Measurements from ENCODE around the gene PRDM13.
"Not testable (repeated sequence)": the region's sequence is repeated elsewhere in the genome, so short reads cannot be mapped to it uniquely, and the experiment has no call there.

PRDM13 gene

GRCh38 chr6:99590728-99591672 lies 15.6 kb upstream of the PRDM13 start:
- DNase-seq (ENCODE audit: low spot score in 2 of 2): peak in 1 of 2 donors; percentile 22
- H3K4me3 Mint-ChIP-seq: no peak overlapping the region
- ATAC-seq (ENCODE audit: low read depth): no peak
- H3K4me1 Mint-ChIP-seq: peaks cover 6% of the 10 kb centered on the region
- H3K36me3 Mint-ChIP-seq: peaks cover 2% of the 10 kb centered on the region
- H3K27ac Mint-ChIP-seq: no peak overlapping the region
- H3K27me3 Mint-ChIP-seq: peaks cover 21% of the 10 kb centered on the region
- H3K9me3 Mint-ChIP-seq: peaks cover 2% of the 10 kb centered on the region

DNA sequence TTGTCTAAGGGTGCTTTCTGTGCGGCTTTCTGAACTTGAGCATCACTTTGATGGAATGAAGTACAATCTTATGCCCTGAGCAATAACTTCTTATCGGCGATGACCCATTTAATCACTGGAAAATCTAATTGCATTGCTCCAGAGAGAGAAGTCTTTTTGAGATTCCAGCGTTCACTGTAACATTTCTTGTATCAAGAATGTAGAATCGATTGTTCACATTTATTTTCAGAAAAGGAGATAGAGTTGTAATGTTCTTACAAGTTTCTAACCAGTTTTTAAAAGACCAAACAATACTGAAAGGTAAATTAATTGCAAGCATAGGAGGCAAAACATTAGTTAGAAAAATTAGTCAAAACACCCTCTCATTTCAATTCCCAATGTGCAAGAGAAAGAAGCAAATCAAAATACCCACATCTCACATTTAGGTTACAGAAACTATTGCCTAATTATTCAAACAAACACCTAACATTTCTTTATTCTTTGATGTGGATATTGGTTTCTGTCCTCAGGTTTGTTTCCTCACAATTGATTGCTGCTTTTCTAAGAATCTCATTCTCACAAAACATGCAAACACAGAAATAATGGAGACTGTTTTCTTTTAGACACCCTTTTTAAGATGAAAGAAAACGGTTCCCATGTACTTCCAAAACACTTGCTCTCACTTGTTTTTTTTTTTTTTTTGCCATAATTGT lies 14.8 kb upstream of the PRDM13 start:
- ATAC-seq (ENCODE audit: low read depth): no peak
- no peak overlapping the region for H3K4me3 Mint-ChIP-seq
- peaks cover 24% of the 10 kb centered on the region for H3K27me3 Mint-ChIP-seq
- peaks cover 2% of the 10 kb centered on the region for H3K9me3 Mint-ChIP-seq
- no peak for DNase-seq (ENCODE audit: low spot score in 2 of 2)
- no peak overlapping the region for H3K27ac Mint-ChIP-seq
- H3K36me3 Mint-ChIP-seq: peaks cover 2% of the 10 kb centered on the region
- peaks cover 6% of the 10 kb centered on the region for H3K4me1 Mint-ChIP-seq

- Mint-ChIP-seq H3K4me1 (peaks cover 6% of the 10 kb centered on the region), H3K9me3 (peaks cover 2% of the 10 kb centered on the region), H3K4me3 (no peak overlapping the region), H3K27ac (no peak overlapping the region), H3K36me3 (peaks cover 2% of the 10 kb centered on the region), H3K27me3 (peaks cover 24% of the 10 kb centered on the region)
- DNase-seq (ENCODE audit: low spot score in 2 of 2) (no peak), ATAC-seq (ENCODE audit: low read depth) (no peak)
These were observed 13.7 kb upstream of the PRDM13 start for GRCh38 chr6:99592900-99593299.

DNA sequence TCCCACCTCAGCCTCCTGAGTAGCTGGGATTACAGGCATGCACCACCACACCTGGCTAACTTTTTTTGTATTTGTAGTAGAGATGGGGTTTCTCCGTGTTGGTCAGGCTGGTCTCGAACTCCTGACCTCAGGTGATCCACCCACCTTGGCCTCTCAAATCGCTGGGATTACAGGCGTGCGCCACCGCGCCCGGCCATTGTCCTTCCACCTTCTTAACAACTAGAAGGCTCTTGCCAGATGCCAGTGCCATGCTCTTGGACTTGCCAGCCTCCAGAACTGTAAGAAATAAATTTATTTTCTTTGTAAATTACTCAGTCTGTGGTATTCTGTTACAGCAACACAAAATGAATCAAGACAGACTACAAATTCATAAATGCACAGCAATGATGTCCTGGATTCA lies 11.9 kb upstream of the PRDM13 start:
- not testable (repeated sequence) for H3K36me3 Mint-ChIP-seq; ATAC-seq (ENCODE audit: low read depth); H3K4me3 Mint-ChIP-seq; H3K27ac Mint-ChIP-seq; H3K4me1 Mint-ChIP-seq; H3K9me3 Mint-ChIP-seq; DNase-seq (ENCODE audit: low spot score in 2 of 2)
- H3K27me3 Mint-ChIP-seq: peaks cover 27% of the 10 kb centered on the region

DNA sequence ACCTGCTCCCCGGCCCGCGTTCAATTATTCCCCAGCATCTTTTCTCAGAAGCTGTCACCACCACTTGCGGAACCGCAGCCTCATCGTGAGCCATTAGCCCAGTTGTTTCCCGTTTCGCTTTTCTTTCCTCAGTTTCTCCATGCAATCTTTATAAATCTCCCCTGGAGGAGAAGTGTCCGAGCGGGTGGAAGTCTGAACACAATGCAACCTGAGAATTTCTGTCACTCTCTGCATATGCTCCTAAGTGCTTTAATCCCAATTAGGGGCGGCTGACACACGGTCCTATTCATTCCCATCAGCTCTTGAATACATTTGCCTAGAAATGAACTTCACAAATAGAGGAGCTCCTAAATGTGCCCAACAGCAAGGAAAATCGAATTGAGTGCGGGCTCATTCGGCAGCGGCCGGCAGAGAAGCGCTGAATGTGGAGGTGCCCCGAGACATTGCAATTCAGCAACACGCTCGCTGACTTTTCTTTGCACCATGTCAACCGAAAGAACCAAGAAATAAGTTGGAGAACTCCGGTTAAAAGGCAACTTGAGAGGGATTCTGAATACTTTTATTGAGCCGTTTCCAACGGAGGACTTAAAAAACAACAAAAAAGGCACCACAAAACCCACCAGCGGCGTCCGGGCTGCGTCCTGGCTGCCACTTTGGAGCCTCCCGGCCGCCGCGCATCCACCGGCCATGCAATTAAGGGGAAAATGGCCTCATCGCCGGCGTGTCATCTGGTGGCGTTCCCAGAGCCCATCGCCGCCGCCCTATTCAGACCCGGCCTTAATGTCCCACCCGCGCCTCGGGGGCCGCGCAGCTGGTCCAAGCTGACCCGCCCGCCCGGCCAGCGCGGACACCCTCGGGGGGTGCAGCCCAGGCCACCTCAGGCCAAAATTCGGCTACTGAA lies 3.9 kb upstream of the PRDM13 start:
- Mint-ChIP-seq H3K27me3 (peaks cover 17% of the 10 kb centered on the region), H3K9me3 (no peaks in the 10 kb centered on the region), H3K4me3 (peak overlapping the region; percentile 39), H3K4me1 (peaks cover 8% of the 10 kb centered on the region), H3K36me3 (no peaks in the 10 kb centered on the region), H3K27ac (no peak overlapping the region)
- no peak for ATAC-seq (ENCODE audit: low read depth)
- DNase-seq (ENCODE audit: low spot score in 2 of 2): peak in 1 of 2 donors; percentile 18

GRCh38 chr6:99603421-99604165 lies 3.0 kb upstream of the PRDM13 start:
- no peaks in the 10 kb centered on the region for H3K9me3 Mint-ChIP-seq
- DNase-seq (ENCODE audit: low spot score in 2 of 2) (peak in 1 of 2 donors; percentile 44), ATAC-seq (ENCODE audit: low read depth) (peak; percentile 38)
- H3K27ac Mint-ChIP-seq: no peak overlapping the region
- peaks cover 24% of the 10 kb centered on the region for H3K27me3 Mint-ChIP-seq
- no peaks in the 10 kb centered on the region for H3K36me3 Mint-ChIP-seq
- H3K4me3 Mint-ChIP-seq: peak overlapping the region; percentile 64
- peaks cover 8% of the 10 kb centered on the region for H3K4me1 Mint-ChIP-seq

DNA sequence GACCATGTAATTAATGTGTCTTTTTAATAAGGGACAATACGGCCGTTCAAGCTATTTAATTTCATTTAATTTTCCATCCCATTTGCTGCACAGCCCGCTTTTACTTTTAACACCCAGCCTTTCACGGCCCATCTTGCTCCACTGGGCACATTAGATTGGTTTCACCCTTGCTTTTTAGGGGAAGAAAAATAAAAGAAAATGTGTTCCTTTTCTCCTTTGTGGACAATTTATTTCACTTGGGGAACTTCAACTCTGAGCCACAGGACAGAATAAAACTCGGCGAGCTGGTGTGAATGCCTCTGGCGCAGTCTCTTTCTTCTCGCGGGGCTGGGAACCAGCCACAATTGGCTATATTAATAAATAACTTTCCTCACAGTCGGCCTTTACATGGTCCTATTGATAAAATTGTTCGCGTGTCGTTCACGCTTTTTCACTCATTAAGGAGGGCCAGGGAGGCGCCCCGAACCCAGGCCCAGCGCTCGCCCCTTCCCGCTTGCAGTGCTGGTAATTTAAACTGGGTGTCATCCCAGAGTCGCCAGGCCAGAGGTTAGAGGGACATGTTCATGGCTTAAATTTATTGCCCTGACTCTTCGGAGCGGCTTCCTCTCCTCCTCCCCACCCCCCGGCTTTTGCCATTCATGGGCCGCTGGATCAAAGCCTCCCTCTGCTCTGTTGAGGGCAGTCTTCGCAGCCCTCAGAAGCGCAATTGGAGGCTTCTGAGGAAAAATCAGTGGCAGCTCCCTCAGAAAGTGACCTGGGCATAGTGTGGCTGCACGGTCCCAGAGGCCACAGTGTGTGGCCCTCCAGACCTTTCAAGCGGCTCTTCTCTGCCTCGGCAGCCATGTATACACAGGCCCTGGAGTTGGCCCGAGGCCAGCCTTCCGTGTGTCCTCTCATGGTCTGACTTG lies 2.2 kb upstream of the PRDM13 start:
- H3K4me1 Mint-ChIP-seq: peaks cover 8% of the 10 kb centered on the region
- H3K4me3 Mint-ChIP-seq: peak overlapping the region; percentile 50
- no peak for DNase-seq (ENCODE audit: low spot score in 2 of 2)
- no peak overlapping the region for H3K27ac Mint-ChIP-seq
- H3K9me3 Mint-ChIP-seq: no peaks in the 10 kb centered on the region
- peaks cover 2% of the 10 kb centered on the region for H3K36me3 Mint-ChIP-seq
- peaks cover 24% of the 10 kb centered on the region for H3K27me3 Mint-ChIP-seq
- ATAC-seq (ENCODE audit: low read depth): no peak

DNA sequence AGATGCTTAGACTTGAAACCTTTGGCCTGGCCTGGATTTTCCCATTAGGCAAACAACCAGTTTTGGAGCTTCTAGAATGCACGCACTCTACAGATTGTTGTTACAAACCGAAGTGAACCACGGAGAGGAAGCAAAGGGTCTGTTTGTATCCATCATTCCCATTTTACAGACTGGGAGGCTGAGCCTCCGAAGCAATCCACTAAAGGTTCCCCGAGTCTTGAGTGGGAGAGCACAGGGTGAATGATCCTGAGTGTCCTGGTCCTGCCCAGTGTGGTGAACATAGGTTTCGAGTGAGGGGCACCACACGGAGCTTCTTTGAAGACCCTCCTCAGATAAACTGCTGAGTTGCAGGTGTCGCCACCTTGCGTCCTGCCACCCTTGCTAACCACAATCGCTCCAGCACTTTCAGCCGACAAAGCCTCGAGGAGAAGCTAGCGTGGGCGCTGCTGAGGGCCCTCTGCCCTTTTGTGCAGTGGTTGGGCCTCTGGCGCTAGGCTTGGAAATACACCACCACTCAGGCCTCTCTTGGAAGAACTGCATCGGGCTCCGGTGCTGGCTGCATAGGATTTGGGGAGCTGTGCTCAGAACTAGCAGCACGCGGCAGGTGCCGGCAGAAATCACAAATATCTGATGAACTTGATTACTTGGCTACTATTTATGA lies 1.4 kb upstream of the PRDM13 start:
- no peak overlapping the region for H3K27ac Mint-ChIP-seq
- ATAC-seq (ENCODE audit: low read depth) (no peak), DNase-seq (ENCODE audit: low spot score in 2 of 2) (peak in 1 of 2 donors; percentile 22)
- H3K4me1 Mint-ChIP-seq: peaks cover 8% of the 10 kb centered on the region
- H3K9me3 Mint-ChIP-seq: no peaks in the 10 kb centered on the region
- H3K27me3 Mint-ChIP-seq: peaks cover 26% of the 10 kb centered on the region
- H3K4me3 Mint-ChIP-seq: no peak overlapping the region
- peaks cover 2% of the 10 kb centered on the region for H3K36me3 Mint-ChIP-seq

- Mint-ChIP-seq H3K27me3 (peaks cover 26% of the 10 kb centered on the region), H3K4me3 (no peak overlapping the region), H3K9me3 (no peaks in the 10 kb centered on the region), H3K27ac (peak overlapping the region; percentile 52), H3K36me3 (peaks cover 2% of the 10 kb centered on the region), H3K4me1 (peaks cover 8% of the 10 kb centered on the region)
- DNase-seq (ENCODE audit: low spot score in 2 of 2) (no peak), ATAC-seq (ENCODE audit: low read depth) (no peak)
These were observed 550 bp upstream of the PRDM13 start for GRCh38 chr6:99605911-99606655.

- H3K4me3 Mint-ChIP-seq: no peak overlapping the region
- ATAC-seq (ENCODE audit: low read depth) (no peak), DNase-seq (ENCODE audit: low spot score in 2 of 2) (no peak)
- H3K27ac Mint-ChIP-seq: peak overlapping the region; percentile 31
- H3K9me3 Mint-ChIP-seq: no peaks in the 10 kb centered on the region
- peaks cover 2% of the 10 kb centered on the region for H3K36me3 Mint-ChIP-seq
- H3K27me3 Mint-ChIP-seq: peaks cover 24% of the 10 kb centered on the region
- peaks cover 5% of the 10 kb centered on the region for H3K4me1 Mint-ChIP-seq
These were observed 893 bp downstream of the PRDM13 start for GRCh38 chr6:99607416-99608036.
